Stimulated activated naive CD4-positive, alpha-beta T cell (primary cell): ENCODE measurements around the gene CYP26B1.

Source experiments
- DNase-seq, 6 experiments: peaks; one replicate each; lab custom pipeline; 2025; lab: John Stamatoyannopoulos, UW

CYP26B1 gene, protein sequence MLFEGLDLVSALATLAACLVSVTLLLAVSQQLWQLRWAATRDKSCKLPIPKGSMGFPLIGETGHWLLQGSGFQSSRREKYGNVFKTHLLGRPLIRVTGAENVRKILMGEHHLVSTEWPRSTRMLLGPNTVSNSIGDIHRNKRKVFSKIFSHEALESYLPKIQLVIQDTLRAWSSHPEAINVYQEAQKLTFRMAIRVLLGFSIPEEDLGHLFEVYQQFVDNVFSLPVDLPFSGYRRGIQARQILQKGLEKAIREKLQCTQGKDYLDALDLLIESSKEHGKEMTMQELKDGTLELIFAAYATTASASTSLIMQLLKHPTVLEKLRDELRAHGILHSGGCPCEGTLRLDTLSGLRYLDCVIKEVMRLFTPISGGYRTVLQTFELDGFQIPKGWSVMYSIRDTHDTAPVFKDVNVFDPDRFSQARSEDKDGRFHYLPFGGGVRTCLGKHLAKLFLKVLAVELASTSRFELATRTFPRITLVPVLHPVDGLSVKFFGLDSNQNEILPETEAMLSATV

GRCh38 chr2:72147303-72147971 is at the start of gene CYP26B1:
CYP26B1 (minus strand) TSS chr2:72147862; CDS start chr2:72147834, 28 bp downstream.
- DNase-seq: no peak

GRCh38 chr2:72193723-72194122 is 46.1 kb upstream of the CYP26B1 start:
- DNase-seq: no peak

- no peak for DNase-seq
Measured at GRCh38 chr2:72191441-72191840, 43.8 kb upstream of the CYP26B1 start.

GRCh38 chr2:72185206-72185605 is 37.5 kb upstream of the CYP26B1 start:
- DNase-seq: no peak

- no peak for DNase-seq
Measured at GRCh38 chr2:72183466-72183865, 35.8 kb upstream of the CYP26B1 start.

DNA sequence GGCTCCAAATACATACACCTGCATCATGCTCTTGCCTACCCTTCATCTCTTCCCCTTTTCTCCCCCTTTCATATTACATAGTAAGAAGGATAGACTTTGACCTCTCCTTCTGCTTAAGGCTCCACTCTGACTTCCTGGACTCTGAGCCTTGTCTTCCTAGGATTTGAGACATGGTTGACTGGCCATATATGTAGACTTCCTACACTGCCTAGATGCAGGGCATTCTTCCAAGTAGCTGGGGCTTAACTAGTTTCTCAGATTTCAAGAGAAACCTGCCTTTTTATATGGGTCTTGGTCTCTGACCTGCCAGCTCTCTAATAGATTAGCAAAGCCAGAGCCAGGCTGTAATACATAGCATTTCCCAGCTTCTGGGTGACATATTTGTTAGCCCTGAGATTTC is 35.4 kb upstream of the CYP26B1 start:
- DNase-seq: no peak

GRCh38 chr2:72182547-72182946 is 34.9 kb upstream of the CYP26B1 start:
- DNase-seq: no peak

GRCh38 chr2:72181616-72182015 is 34.0 kb upstream of the CYP26B1 start:
- no peak for DNase-seq

GRCh38 chr2:72180351-72180750 is 32.7 kb upstream of the CYP26B1 start:
- DNase-seq: no peak

DNA sequence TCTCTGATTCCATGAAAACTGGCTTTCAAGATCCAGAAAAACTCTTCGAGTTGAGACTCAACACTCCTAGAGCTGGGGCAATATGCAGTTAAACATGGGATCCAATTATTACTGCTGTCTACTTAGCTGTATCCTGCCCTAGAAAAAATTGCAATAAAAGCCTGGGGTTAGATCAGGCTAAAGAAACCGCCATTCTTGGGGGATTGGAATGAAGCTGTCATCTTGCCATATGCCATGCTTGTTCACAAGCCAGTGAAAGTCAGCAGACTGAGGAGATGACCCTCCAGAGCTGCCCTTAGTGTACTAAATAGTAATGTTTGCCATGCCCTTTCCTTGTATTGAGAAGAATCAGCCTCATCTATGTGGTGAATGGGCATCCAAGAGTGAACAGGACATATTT is 30.9 kb upstream of the CYP26B1 start:
- DNase-seq: no peak

DNA sequence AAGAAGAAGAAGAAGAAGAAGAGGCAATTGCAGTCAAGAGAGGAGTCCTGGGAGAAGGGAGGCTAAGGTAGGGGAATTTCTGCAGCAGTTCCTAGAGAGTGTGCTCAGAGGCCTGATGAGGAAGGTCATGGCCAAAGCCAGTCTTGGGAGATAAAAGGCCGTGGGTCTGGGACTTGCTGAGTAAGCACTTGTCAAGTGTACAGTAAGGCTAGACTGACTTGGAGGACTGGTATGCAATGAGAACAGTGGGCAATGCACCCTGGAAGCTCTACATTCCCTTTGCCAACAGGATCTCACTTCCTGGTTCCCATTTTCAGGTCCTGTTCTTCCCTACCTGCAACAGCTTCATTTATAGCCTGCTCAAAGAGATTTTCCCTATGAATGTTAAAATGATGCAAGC is 28.6 kb upstream of the CYP26B1 start:
- DNase-seq: no peak

- DNase-seq: no peak
Measured at GRCh38 chr2:72175636-72176035, 28.0 kb upstream of the CYP26B1 start.

- DNase-seq: no peak
Measured at GRCh38 chr2:72173640-72174321, 26.1 kb upstream of the CYP26B1 start.

DNA sequence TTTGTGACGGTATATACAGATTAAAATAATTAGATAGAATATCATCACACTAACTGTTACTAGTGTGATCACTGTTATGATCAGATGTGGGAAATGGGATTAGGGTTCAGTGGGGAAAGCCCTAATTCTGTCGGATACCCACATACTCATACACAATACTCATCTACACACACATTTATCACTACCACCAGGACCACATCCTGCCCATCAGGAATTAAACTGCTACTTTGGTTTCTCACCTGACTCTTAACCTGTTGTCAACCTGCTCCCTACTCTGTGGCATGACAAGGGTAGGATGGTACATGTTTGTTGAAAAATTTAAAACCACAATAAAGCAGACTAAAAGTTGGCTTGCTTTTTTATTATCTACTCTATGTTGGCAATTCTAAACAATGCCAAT is 24.8 kb upstream of the CYP26B1 start:
- DNase-seq: no peak

GRCh38 chr2:72166279-72166678 is 18.6 kb upstream of the CYP26B1 start:
- DNase-seq: no peak

DNA sequence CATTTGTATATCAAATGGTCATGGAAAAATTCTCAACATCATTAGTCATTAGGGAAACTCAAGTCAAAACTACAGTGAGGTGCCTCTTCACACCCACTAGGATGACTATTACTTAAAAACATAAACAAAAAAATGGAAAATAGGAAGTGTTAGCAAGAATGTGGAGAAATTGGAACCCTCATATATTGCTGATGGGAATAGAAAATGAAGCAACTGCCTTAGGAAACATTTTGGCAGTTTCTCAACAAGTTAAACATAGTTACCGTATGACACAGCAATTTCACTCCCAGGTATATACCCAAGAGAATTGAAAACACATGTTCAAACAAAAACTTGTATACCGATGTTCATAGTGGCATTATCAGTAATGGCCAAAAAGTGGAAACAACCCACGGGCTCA is 18.1 kb upstream of the CYP26B1 start:
- no peak for DNase-seq

DNA sequence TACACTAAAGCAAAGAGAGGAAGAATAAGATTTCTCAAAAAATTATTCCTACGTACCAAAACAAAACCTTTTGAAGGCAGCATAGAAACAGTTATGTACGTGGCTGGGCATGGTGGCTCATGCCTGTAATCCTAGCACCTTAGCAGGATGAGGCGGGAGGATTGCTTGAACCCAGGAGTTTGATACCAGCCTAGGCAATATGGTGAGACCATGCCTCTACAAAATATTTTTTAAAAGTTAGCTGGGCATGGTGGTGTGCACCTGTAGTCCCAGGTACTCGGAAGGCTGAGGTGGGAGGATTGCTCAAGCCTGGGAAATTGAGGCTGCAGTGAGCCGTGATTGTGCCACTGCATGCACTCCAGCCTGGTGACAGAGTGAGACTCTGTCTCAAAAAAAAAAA is 14.9 kb upstream of the CYP26B1 start:
- DNase-seq: no peak

DNA sequence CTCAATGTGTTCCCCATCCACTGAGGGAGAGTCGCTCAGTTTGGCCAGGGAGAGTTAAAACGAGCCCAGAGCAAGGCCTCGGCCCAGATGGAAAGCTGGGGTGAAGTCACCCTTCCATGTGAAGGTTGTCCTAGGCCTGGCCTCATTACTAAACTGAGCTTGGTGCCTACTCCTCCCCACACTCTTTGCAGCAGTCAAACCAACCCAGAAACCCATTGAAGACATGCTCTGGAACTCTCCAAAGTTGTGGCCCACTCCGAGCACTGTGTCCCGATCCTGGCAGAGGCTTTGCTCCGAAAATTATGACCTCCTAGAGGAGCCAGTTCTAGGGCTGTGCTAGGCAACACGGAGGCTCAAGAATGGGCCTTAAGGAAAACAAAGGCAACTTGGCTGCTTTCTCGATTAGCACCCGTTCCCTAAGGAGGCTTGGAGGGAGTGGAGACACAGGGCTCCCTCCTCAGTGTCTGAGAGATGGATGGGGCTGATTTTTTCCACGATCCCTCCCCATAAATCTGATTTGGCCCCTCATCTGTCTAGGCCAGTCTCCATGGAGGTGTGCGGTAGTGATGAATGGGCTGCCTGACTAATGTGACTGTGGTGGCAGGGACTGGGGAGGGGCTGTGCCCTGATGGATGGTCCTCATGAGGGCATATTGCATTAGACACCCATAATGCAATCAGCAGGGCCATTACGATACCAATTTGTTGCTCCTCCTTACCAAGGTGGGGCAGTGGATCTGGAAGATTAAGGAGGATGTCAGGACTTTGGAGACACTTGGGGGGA is 11.7 kb upstream of the CYP26B1 start:
- DNase-seq: no peak

DNA sequence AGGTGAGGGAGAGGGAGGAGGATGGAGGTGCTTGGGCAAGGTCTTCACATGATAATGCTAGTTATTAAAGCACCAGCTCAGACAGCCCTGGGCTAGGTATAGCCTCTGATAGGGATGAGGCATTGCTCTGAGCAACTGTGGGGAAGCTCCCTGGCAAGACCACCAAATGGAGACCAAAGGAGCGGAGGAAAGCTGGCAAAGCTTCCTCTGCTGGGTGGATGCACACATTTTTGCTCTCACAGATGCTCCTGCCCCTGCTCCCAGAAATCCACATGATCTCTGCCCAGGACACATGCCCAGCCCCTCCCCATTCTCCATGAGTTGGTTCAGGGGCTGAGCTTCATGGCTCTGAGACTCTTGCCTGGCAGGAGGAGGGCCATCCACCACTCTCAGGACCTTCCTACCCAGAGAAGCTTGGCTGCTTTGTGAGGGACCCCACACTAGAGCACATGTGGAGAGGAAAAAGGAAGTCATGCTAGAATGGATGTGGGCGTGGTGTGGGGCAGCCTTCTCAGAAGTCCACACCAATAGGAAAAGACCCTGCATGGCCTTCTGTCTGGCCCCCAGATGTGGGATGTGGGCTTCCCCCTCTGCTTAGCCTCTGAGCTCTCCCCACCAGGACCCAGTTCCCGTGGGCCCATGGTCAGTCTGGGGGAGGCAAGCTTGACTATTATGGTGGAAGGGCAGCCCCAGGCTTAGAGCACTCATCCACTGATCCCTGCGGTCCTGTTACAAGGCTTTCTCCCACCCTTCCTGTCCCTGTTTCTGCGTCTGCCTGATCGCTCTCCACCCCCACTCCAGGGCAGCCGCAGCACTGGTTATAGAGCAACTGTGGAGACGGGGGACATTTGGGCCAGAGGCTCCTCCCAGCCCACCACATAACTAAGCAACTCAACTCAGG is 10.5 kb upstream of the CYP26B1 start:
- DNase-seq: no peak

DNA sequence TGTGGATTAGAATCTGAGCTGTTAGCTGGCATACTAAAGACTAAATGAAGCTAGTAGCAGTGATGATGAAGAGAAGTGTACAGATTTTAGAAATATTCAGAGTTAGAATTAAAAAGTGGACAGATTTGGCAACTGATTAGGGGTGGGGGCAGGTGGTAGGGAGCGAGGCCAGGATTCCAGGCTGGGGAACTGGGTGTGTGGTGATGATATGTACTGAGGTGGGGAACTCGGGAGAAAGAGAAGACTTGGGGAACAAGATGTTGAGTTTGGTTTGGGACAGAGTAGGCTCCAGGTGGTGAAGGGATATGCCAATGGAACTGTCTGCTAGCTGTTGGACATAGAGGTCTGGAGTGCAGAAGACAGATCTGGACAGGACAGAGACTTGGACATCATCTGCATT is 9.2 kb upstream of the CYP26B1 start:
- DNase-seq: no peak

- no peak for DNase-seq
Measured at GRCh38 chr2:72155737-72156136, 8.1 kb upstream of the CYP26B1 start.
